Measurements from ENCODE around the gene ROCK2. TPM values are rescaled to one million over a fixed set of nuclear protein-coding genes. Genes with fewer than 3 reads are reported as not detected.

Gene ROCK2
- total RNA-seq, 1 donor from 2014 or later = 41.7 TPM

- no peak overlapping the region for H3K27ac Mint-ChIP-seq
- H3K4me1 Mint-ChIP-seq (ENCODE audit: unreplicated experiment) = peaks cover 10% of the 10 kb centered on the region
- H3K36me3 Mint-ChIP-seq = no peaks in the 10 kb centered on the region
- H3K9me3 Mint-ChIP-seq = no peaks in the 10 kb centered on the region
- TF ChIP-seq, protein P1, sequence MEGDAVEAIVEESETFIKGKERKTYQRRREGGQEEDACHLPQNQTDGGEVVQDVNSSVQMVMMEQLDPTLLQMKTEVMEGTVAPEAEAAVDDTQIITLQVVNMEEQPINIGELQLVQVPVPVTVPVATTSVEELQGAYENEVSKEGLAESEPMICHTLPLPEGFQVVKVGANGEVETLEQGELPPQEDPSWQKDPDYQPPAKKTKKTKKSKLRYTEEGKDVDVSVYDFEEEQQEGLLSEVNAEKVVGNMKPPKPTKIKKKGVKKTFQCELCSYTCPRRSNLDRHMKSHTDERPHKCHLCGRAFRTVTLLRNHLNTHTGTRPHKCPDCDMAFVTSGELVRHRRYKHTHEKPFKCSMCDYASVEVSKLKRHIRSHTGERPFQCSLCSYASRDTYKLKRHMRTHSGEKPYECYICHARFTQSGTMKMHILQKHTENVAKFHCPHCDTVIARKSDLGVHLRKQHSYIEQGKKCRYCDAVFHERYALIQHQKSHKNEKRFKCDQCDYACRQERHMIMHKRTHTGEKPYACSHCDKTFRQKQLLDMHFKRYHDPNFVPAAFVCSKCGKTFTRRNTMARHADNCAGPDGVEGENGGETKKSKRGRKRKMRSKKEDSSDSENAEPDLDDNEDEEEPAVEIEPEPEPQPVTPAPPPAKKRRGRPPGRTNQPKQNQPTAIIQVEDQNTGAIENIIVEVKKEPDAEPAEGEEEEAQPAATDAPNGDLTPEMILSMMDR (conservative IDR thresholded peaks at IDR 0.05) = no peak
- no peaks in the 10 kb centered on the region for H3K27me3 Mint-ChIP-seq
- no peak overlapping the region for H3K4me3 Mint-ChIP-seq
- no peak for DNase-seq (ENCODE audit: extremely low spot score, unreplicated experiment)
Measured at GRCh38 chr2:11379558-11379957, 35.1 kb upstream of the ROCK2 start.

- TF ChIP-seq, protein P1 (conservative IDR thresholded peaks at IDR 0.05) = no peak
- H3K4me1 Mint-ChIP-seq (ENCODE audit: unreplicated experiment) = peaks cover 22% of the 10 kb centered on the region
- DNase-seq (ENCODE audit: extremely low spot score, unreplicated experiment) = no peak
- no peaks in the 10 kb centered on the region for H3K27me3 Mint-ChIP-seq
- H3K9me3 Mint-ChIP-seq = no peaks in the 10 kb centered on the region
- H3K27ac Mint-ChIP-seq = no peak overlapping the region
- no peak overlapping the region for H3K4me3 Mint-ChIP-seq
- H3K36me3 Mint-ChIP-seq = no peaks in the 10 kb centered on the region
Measured at GRCh38 chr2:11377928-11378545, 33.6 kb upstream of the ROCK2 start.

DNA sequence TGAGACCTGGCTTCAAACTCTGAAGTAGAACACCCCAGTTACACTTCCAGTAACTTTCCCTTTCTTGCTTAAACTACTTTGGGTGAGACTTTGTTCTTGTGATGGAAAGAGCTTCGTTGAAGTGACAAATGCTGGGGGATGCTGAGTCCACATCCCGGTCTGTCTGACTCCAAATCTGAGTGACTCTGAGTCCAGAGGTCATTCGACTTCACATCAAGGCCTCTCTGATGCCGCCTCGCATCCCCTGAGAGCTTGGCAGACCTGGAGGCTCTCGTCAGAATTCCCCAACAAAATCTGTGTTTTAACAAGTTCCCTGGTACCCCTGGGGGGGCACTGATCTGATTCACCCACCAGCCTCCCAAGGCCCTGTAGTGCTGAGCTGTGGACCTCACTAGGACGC is 31.6 kb upstream of the ROCK2 start:
- peaks cover 24% of the 10 kb centered on the region for H3K4me1 Mint-ChIP-seq (ENCODE audit: unreplicated experiment)
- TF ChIP-seq, protein P1 (conservative IDR thresholded peaks at IDR 0.05) = no peak
- no peak for DNase-seq (ENCODE audit: extremely low spot score, unreplicated experiment)
- no peak overlapping the region for H3K27ac Mint-ChIP-seq
- no peaks in the 10 kb centered on the region for H3K9me3 Mint-ChIP-seq
- H3K36me3 Mint-ChIP-seq = no peaks in the 10 kb centered on the region
- H3K27me3 Mint-ChIP-seq = no peaks in the 10 kb centered on the region
- H3K4me3 Mint-ChIP-seq = no peak overlapping the region

GRCh38 chr2:11375689-11376027 is 31.2 kb upstream of the ROCK2 start:
- H3K9me3 Mint-ChIP-seq = no peaks in the 10 kb centered on the region
- H3K4me3 Mint-ChIP-seq = no peak overlapping the region
- TF ChIP-seq, protein P1 (conservative IDR thresholded peaks at IDR 0.05) = no peak
- no peak for DNase-seq (ENCODE audit: extremely low spot score, unreplicated experiment)
- no peak overlapping the region for H3K27ac Mint-ChIP-seq
- H3K27me3 Mint-ChIP-seq = no peaks in the 10 kb centered on the region
- H3K36me3 Mint-ChIP-seq = no peaks in the 10 kb centered on the region
- H3K4me1 Mint-ChIP-seq (ENCODE audit: unreplicated experiment) = peaks cover 28% of the 10 kb centered on the region

- H3K4me3 Mint-ChIP-seq = no peak overlapping the region
- H3K4me1 Mint-ChIP-seq (ENCODE audit: unreplicated experiment) = peaks cover 28% of the 10 kb centered on the region
- H3K36me3 Mint-ChIP-seq = no peaks in the 10 kb centered on the region
- no peaks in the 10 kb centered on the region for H3K27me3 Mint-ChIP-seq
- no peaks in the 10 kb centered on the region for H3K9me3 Mint-ChIP-seq
- TF ChIP-seq, protein P1 (conservative IDR thresholded peaks at IDR 0.05) = no peak
- no peak overlapping the region for H3K27ac Mint-ChIP-seq
- DNase-seq (ENCODE audit: extremely low spot score, unreplicated experiment) = no peak
Measured at GRCh38 chr2:11375025-11375688, 30.7 kb upstream of the ROCK2 start.

All from type B pancreatic cell (in vitro differentiated cells).